GM20000 (cell line): ENCODE results near the gene DOK7.
A peak's percentile ranks its signal among the peaks of the same experiment; 100 is the strongest.

Experiments
- DNase-seq: peaks from one replicate; pipeline ENCODE4 v3.0.0; 2012; ENCODE audit warnings: low spot score
- CTCF ChIP-seq: IDR thresholded peaks from 2 replicates; pipeline ENCODE4 v1.5.1; 2012; ENCODE audit warnings: mild to moderate bottlenecking, control low read depth; ENCODE audit errors: extremely low read depth, missing control alignments

Gene DOK7

GRCh38 chr4:3476341-3476747 lies 13.2 kb downstream of the DOK7 start:
- TF ChIP-seq CTCF = no peak
- DNase-seq = no peak

GRCh38 chr4:3476936-3477749 lies 14.0 kb downstream of the DOK7 start:
- no peak for DNase-seq
- TF ChIP-seq CTCF = no peak

- DNase-seq = no peak
- TF ChIP-seq CTCF = no peak
These were observed 14.8 kb downstream of the DOK7 start for GRCh38 chr4:3477750-3478430.

- no peak for TF ChIP-seq CTCF
- no peak for DNase-seq
These were observed 15.6 kb downstream of the DOK7 start for GRCh38 chr4:3478446-3479357.

DNA sequence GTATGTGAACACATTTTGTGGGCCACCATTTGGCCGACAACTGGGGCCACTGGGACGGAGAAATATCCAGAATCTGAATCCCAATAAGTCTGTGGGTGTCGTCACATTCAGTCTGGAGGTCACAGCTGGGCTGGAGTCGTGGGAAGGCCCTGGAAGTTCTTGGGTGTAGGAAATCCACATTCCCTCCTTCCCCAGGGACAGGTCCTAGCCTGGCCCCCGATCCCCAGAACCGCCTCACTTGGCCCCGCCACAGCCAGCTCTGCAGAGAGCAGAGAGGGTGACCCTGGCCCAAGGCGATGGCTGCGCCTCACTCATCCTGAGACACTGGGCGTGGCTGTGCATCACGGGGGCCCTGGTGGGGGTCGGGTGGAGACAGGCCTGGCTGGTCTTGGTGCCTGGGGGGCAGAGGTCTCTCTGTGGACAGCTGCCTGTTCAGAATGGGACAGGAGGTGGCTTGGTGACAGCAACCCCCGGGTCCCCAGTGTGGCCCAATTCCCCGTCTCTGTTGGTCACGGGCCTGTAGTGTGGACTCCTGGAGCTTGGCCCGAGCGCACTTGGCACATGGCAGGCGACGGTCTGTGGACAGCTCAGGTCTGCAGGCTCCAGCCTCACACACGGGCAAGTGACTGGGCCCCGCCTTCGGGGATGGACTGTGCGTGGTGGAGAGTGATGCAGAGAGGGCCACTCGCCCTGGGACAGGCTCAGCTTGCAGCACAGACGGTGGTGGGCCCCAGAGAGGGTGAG lies 16.4 kb downstream of the DOK7 start:
- DNase-seq = no peak
- no peak for TF ChIP-seq CTCF

GRCh38 chr4:3480528-3481112 lies 17.5 kb downstream of the DOK7 start:
- TF ChIP-seq CTCF = peak; percentile 94
- peak; percentile 90 for DNase-seq
